Fibroblast of peridontal ligament (primary cell): Measurements from ENCODE around the gene ROR1.

Source experiments
- DNase-seq: peaks from one replicate; pipeline ENCODE4 v3.0.0-alpha.2; 2010; ENCODE audit errors: extremely low read depth

The ROR1 gene

GRCh38 chr1:64175639-64176038 lies 401.8 kb downstream of the ROR1 start:
- DNase-seq: no peak

DNA sequence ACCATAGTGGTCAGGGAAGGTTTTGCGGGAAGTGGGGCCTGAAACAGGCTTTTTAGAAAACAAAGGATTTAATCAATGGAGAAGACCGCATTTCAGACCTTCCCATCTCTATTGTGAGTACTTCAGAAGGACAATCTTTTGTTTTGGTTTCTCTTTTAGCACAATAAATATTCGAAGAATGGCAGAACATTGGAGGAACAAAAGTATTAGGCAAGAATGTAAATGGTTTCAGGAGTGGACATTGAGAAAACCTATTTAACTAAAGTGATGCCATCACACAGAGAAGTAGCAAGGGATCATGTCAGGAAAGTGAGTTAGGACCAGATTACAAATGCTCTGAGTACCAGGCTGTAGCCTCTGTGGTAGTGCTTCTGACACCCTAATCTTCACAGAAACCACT lies 402.8 kb downstream of the ROR1 start:
- no peak for DNase-seq

- no peak for DNase-seq
Measured at GRCh38 chr1:64179588-64179987, 405.8 kb downstream of the ROR1 start.

GRCh38 chr1:64182207-64182606 lies 408.4 kb downstream of the ROR1 start:
- no peak for DNase-seq

DNA sequence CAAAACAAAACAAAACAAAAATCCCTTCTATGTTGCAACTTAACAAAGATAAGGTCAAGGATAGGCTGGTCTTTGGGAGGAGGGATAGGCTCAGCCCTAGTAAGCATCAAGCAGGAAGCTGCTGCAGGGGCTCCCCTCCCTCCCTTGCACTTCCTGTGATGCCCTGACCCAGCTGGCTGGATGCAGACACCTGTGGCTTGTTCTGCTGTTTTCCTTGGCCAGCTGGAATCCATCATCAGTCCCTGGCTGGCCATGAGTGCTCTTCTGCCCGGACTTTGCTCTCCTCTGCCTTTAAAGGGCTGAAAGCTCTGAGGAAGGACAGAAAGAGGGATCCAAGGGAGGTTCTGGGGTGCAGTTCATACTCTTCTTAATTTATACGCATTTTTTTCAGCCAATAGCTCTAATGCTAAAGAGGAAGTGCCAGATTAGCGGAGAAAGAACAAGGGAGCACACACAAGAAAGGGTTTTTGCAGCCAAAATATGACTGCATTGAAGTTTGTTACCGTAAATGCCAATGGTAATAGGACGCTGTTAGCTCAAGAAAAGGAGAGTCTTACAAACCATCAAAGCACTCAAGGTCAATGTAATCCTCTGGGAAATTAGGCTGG lies 409.7 kb downstream of the ROR1 start:
- DNase-seq: no peak

GRCh38 chr1:64184003-64184440 lies 410.2 kb downstream of the ROR1 start:
- DNase-seq: peak; percentile 69

DNA sequence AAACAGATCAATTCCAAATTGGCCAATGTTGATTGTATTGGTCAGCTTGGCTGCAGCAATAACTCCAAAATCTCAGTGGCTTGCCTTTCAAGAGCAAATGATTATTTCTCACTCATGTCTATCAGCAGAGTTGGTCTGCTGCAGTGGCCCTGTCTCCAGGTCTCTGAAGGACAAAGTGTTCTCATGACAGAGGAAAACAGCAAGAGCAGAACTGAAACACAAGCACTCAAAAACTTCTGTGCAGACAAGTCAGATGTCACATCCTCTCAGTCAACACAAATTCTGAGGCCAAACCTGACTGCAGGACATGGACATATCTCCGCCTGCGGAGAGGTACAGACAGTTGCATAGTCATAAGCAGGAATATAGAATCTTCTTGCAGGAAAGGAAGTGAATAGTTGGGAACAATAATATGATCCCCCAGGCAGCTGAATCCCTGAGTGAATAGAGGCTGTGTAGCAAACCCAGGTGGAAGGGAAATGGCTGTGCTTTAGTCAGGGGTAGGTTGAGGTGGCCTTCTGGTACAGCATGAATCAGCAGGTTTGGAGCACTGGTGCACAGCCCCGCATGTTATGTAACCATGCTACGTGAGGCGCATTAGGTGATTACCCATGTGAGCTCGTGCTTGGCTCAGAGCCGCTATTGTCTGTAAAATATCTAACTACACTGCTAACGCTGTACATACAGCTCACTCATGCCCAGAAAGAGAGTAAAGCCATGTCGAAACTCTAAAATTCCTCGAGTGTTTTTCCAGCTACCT lies 412.5 kb downstream of the ROR1 start:
- DNase-seq: no peak

GRCh38 chr1:64186898-64187280 lies 413.1 kb downstream of the ROR1 start:
- DNase-seq: no peak

DNA sequence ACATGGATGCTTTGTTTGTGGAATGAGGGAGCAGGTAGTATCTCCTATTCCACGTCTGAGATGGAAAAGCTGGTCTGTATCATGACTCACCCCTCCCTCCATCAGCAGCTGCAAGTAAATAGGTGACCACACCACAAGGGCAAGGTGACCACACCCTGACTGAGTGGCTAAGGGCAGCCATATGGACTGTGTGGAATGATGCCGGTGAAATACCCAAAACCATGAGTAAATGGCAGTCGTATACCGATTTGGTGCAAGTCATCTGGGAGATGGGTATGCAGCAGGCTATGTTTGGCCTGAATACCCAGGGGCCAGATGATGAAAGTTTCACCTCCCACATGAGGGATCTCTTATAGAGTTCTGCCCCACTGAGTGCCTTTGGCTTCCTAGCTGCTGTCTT lies 413.8 kb downstream of the ROR1 start:
- DNase-seq: no peak

GRCh38 chr1:64192290-64192689 lies 418.5 kb downstream of the ROR1 start:
- no peak for DNase-seq

DNA sequence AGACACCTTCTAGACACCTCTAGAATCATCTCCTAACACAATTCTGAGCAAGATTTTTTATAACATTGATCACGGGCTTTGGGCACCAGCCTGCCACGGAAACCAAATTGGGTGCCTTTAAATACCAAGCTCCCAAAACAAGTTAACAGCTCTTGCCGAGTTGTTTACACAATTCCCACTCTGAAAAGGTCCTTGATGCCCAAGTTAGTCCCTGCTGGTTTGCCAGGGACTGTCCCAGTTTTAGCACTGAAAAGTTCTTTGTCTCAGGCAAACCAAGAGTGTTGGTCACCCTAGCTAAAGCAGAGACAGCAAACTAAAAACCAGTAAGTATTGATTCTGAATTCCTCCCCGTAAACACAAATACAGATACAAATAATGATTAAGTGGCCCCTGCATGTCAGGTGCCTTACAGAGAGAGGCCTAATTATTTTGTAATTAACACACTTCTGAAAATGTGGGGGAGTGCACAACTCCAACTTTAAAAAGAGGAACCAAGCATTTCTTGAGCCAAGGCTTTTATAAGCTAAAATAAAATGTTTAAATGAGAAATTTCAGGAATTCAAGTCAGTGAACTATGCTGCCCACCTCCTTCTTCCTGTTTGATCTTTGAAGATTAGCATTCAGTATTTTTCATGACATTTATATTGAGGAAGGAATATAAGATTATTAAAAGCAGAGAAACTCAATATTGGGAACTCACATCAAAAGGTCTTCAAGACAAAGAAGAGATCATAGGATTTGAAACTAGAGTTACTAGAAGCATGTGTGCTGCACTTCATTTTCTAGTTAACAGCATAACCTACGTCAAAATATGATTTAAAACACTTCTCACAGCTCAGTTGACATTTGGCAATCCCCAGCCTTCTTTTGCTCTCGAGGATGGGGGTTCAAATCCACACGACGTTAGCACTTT lies 420.6 kb downstream of the ROR1 start:
- no peak for DNase-seq

GRCh38 chr1:64195081-64195395 lies 421.2 kb downstream of the ROR1 start:
- peak; percentile 79 for DNase-seq

DNA sequence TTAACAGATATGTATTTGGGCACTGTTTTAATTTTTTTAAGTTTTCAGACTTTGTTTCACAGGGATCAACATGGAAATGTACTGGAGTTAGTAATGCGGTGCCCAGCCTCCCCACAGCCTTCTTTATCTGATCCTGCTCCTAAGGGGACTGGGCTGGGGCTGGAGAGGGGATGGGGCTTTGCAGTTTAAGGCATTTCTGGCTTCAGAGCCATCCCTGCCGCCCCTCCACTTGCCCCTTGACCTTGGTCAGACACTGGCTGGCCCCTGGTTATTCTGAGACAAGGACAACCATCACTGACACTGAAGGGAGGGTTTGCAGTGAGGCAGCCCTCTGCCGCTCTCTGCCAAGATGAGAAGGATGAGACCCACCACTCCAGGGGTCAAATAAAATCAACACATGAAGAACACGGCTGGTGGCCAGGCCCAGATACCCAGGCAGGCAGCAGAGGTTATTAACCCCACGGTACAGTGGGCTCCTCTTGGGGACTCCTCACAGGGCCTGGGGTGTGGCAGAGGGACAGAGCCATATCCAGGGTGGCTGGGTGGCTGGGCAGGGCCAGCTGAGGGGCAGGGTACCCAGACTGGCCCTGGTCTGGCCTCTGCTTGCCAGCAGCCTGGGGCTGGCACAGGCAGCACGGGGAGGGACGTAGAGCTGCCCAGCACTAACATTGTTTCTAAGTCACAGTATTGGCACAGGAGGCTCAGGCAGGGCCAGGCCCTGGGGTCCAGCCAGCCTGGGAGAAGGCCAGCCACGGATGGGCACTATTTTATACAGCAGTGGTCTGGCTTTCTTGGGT lies 422.5 kb downstream of the ROR1 start:
- DNase-seq: no peak

- DNase-seq: no peak
Measured at GRCh38 chr1:64197076-64197475, 423.3 kb downstream of the ROR1 start.

GRCh38 chr1:64199154-64199553 lies 425.3 kb downstream of the ROR1 start:
- DNase-seq: no peak

GRCh38 chr1:64200064-64200463 lies 426.2 kb downstream of the ROR1 start:
- no peak for DNase-seq

DNA sequence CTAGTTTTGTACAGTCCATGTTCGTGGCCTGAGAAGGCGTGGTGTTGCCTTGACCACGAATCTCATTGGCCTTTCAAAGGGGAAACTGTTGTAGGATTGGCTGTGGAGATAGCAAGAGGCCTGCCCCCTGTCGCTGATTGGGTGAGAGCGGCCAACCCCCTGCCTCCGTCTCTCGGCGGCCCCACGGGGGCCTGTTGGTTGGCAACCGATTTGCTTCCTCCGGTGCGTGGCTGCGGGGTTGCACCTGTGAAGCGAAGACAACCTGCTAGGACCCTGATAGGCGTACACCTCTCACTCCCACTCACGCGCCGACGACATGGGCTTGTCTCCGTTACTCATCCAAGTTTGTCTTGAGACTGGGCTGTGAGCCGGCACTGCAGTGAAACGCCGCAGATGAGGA lies 429.6 kb downstream of the ROR1 start, which contains the start of gene UBE2U:
Gene UBE2U (plus strand): TSS at position 204 of the 400 bp plus-strand sequence. CDS start 428 bp downstream, outside the sequence.
- no peak for DNase-seq

DNA sequence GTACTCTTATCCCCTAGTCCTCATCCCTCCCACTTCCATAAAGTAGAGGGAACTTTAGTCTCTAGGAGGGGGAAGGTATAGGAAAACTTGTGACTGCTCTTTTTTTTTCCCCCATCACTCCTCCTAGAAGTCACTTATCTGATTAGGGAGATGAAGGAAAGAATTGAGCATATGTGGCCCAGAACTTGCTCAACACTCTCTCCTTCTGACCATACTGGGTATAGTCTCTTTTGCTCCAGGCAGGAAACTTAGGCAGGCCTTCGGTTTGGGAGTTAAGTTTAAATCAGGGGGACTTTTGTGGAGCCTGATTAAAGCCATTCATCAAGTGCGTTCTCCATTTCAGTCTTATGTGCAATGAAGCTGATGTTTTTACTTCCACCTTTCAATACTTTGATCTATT lies 435.4 kb downstream of the ROR1 start:
- peak; percentile 27 for DNase-seq

DNA sequence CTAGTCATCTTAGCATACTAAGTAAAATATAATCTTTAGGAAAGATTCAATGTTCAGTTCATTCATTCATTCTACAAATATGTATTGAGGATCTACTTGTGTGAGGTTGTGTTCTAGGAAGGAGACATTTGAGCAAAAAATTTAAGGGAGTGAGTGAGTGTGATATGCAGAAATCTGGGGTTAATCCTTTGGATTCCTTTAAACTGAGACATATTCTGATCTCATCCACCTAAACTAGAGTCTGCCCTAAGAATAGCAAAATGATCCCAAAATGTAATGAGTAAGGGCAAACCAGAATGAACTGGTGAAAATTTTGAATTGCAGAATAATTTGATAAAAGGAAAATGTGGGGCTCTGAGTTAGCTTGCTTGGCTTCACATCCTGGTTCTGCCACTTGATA lies 438.2 kb downstream of the ROR1 start:
- DNase-seq: peak; percentile 86

DNA sequence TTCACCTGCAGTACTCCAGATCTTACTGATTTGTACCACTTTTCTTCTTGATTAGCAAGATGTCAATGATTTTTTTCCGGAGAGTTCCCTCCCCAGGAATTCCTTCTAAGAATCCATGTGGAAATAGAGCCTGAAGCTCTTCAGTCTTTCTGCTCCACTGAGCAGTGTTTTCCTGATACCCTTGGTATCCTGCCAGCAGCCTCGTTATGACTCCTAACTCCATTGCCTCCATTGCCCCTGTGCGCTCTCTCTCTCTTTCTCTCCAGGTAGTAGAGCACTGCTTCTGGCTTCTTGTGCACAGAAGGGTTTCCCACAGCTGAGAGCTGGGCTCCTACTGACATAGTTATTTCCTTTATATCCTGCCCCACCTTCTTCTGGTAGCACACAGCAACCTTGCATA lies 441.8 kb downstream of the ROR1 start:
- DNase-seq: no peak

DNA sequence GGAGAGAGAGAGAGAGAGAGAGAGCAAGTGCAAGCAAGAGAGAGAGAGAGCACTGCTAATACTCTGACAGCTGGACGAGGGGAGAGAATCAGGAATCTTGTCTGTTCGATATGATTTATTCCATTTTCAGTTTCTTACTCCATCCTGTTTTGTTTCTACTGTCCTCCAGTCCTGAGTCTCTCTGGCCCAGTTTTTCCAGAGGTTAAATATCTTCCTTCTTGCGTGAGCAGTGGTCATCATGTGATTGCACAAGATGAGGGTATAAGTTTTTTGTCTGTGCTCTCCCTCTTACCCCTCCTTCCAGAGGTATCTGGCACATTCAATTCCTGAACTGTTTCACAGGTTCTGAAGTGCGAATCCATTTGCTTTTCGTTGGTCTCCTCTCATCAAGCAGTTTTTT lies 446.4 kb downstream of the ROR1 start:
- no peak for DNase-seq
